H1 (cell line): Measurements from ENCODE around the gene HIPK1. TPM values are rescaled to one million over a fixed set of nuclear protein-coding genes. Genes with fewer than 3 reads are reported as not detected.

ENCODE experiments used
- CTCF ChIA-PET: fragments of 300-600 bp; sonication (Branson Sonifier 250); formaldehyde crosslinking; loops from one replicate; lab custom pipeline; 2021; ENCODE audit not compliant: partially characterized antibody; lab: Charles Lee
- POLR2A ChIA-PET: fragments of 300-600 bp; sonication (Branson Sonifier 250); formaldehyde crosslinking; loops from one replicate; lab custom pipeline; 2021; ENCODE audit warnings: inconsistent platforms; ENCODE audit not compliant: partially characterized antibody; lab: Charles Lee
- DNase-seq, 2 experiments: peaks; one replicate each; pipeline versions ENCODE4 v3.0.0 to v3.0.0-alpha.2; 2010 to 2022; ENCODE audit warnings: low spot score in 2 of 2, low read depth in 1 of 2, mixed read lengths in 1 of 2
- FAIRE-seq: peaks from 2 replicates; lab custom pipeline; 2011; peaks lifted over from hg19 to GRCh38; lab: Jason Lieb, UNC
- H2AFZ ChIP-seq: 2 replicates; pipeline ENCODE4 v1.8.1; 2012; ENCODE audit warnings: low read length, inconsistent platforms
- H2AK5ac ChIP-seq: 2 replicates; pipeline ENCODE4 v1.6.1; 2013; ENCODE audit warnings: low read depth, low read length
- H2BK120ac ChIP-seq: replicated peaks from 2 replicates; pipeline ENCODE3; 2013; ENCODE audit warnings: low read depth, low read length, inconsistent platforms
- H2BK12ac ChIP-seq: 2 replicates; pipeline ENCODE4 v1.6.1; 2013; ENCODE audit warnings: low read depth, low read length
- H2BK15ac ChIP-seq: 2 replicates; pipeline ENCODE4 v1.6.1; 2013; ENCODE audit warnings: low read length
- H2BK20ac ChIP-seq: 2 replicates; pipeline ENCODE4 v1.6.1; 2013; ENCODE audit warnings: low read length
- H2BK5ac ChIP-seq: 2 replicates; pipeline ENCODE4 v1.6.1; 2013; ENCODE audit warnings: low read depth, low read length
- H3K14ac ChIP-seq: 2 replicates; pipeline ENCODE4 v1.6.1; 2013; ENCODE audit warnings: inconsistent platforms; ENCODE audit not compliant: insufficient read length
- H3K18ac ChIP-seq: 2 replicates; pipeline ENCODE4 v1.6.1; 2013; ENCODE audit warnings: low read length; ENCODE audit errors: extremely low read depth
- H3K23ac ChIP-seq: 2 replicates; pipeline ENCODE4 v1.6.1; 2013; ENCODE audit warnings: inconsistent platforms; ENCODE audit not compliant: insufficient read length
- H3K23me2 ChIP-seq: 2 replicates; pipeline ENCODE4 v1.6.1; 2013; ENCODE audit warnings: low read depth, low read length
- H3K27ac ChIP-seq: 2 replicates; pipeline ENCODE4 v1.6.1; 2011; ENCODE audit warnings: low read depth, low read length, inconsistent platforms
- H3K27me3 ChIP-seq, 4 experiments: replicated peaks in 1 of 4; 1 replicate in 1 of 4; 2 replicates in 3 of 4; pipeline versions ENCODE4 v1.6.1 to v1.8.1; 2011 to 2013; ENCODE audit warnings: low read length in 3 of 4, mild to moderate bottlenecking in 3 of 4, inconsistent platforms in 2 of 4, mixed read lengths in 2 of 4, moderate library complexity in 1 of 4; ENCODE audit not compliant: control insufficient read depth in 3 of 4, insufficient read depth in 3 of 4; ENCODE audit errors: extremely low read depth in 1 of 4
- H3K36me3 ChIP-seq, 4 experiments: 2 replicates each; pipeline versions ENCODE4 v1.6.1 to v1.8.1; 2011 to 2013; ENCODE audit warnings: mild to moderate bottlenecking in 4 of 4, low read length in 3 of 4, moderate library complexity in 2 of 4, control low read depth in 1 of 4, inconsistent platforms in 1 of 4; ENCODE audit not compliant: insufficient read depth in 4 of 4, control insufficient read depth in 2 of 4
- H3K4ac ChIP-seq: replicated peaks from 2 replicates; pipeline ENCODE3; 2013; ENCODE audit warnings: low read length, low read depth, mixed read lengths, inconsistent platforms; ENCODE audit not compliant: insufficient read length
- H3K4me1 ChIP-seq, 4 experiments: replicated peaks in 1 of 4; 1 replicate in 1 of 4; 2 replicates in 3 of 4; pipeline versions ENCODE4 v1.6.1 to v1.8.1; 2011 to 2013; ENCODE audit warnings: low read length in 3 of 4, inconsistent platforms in 2 of 4, mixed read lengths in 1 of 4; ENCODE audit not compliant: insufficient read depth in 4 of 4, control insufficient read depth in 3 of 4
- H3K4me2 ChIP-seq, 2 experiments: 2 replicates each; pipeline versions ENCODE4 v1.6.1 to v1.8.1; 2011 to 2013; ENCODE audit warnings: low read depth in 2 of 2, low read length in 2 of 2, control low read depth in 1 of 2, inconsistent platforms in 1 of 2, mild to moderate bottlenecking in 1 of 2; ENCODE audit not compliant: insufficient read depth in 1 of 2
- H3K4me3 ChIP-seq, 4 experiments: fragments of 200-600, 300-600 bp in 1 of 4; sonication (generic), shearing (Covaris generic), sonication (Bioruptor Twin) in 1 of 4; 2 replicates each; pipeline versions ENCODE4 v1.5.1 to v1.8.1; 2011 to 2016; ENCODE audit warnings: low read length in 4 of 4, low read depth in 3 of 4, control low read depth in 2 of 4, inconsistent platforms in 2 of 4, mild to moderate bottlenecking in 2 of 4, mixed read lengths in 1 of 4, moderate library complexity in 1 of 4; ENCODE audit not compliant: insufficient read depth in 2 of 4; ENCODE audit errors: extremely low read depth in 1 of 4
- H3K56ac ChIP-seq: replicated peaks from 2 replicates; pipeline ENCODE3; 2013; ENCODE audit warnings: low read depth, mild to moderate bottlenecking, mixed read lengths, low read length, inconsistent platforms; ENCODE audit not compliant: insufficient read length
- H3K79me1 ChIP-seq: 2 replicates; pipeline ENCODE4 v1.6.1; 2013; ENCODE audit warnings: low read depth, low read length, control low read depth
- H3K79me2 ChIP-seq, 2 experiments: 2 replicates each; pipeline versions ENCODE4 v1.6.1 to v1.8.1; 2012 to 2013; ENCODE audit warnings: low read length in 2 of 2, mild to moderate bottlenecking in 2 of 2, inconsistent platforms in 1 of 2; ENCODE audit not compliant: insufficient read depth in 2 of 2, control insufficient read depth in 1 of 2
- H3K9ac ChIP-seq, 4 experiments: replicated peaks in 1 of 4; 1 replicate in 1 of 4; 2 replicates in 3 of 4; pipeline versions ENCODE4 v1.6.1 to v1.8.1; 2011 to 2013; ENCODE audit warnings: low read depth in 3 of 4, low read length in 3 of 4, control low read depth in 2 of 4, mild to moderate bottlenecking in 2 of 4, moderate library complexity in 2 of 4, inconsistent platforms in 1 of 4; ENCODE audit errors: extremely low read depth in 1 of 4
- H3K9me3 ChIP-seq, 2 experiments: 2 replicates each; pipeline versions ENCODE4 v1.6.1 to v1.8.1; 2012 to 2013; ENCODE audit warnings: mild to moderate bottlenecking in 2 of 2, moderate library complexity in 2 of 2, control low read depth in 1 of 2, inconsistent platforms in 1 of 2, low read depth in 1 of 2, low read length in 1 of 2, mixed read lengths in 1 of 2; ENCODE audit not compliant: insufficient read depth in 2 of 2
- H4K20me1 ChIP-seq, 2 experiments: replicated peaks in 1 of 2; 2 replicates each; pipeline versions ENCODE3 to v1.8.1; 2011 to 2013; ENCODE audit warnings: inconsistent platforms in 2 of 2, low read length in 2 of 2, mild to moderate bottlenecking in 1 of 2; ENCODE audit not compliant: insufficient read depth in 2 of 2, control insufficient read depth in 1 of 2
- H4K5ac ChIP-seq: 2 replicates; pipeline ENCODE4 v1.6.1; 2013; ENCODE audit warnings: low read length, low read depth, mixed read lengths, inconsistent platforms; ENCODE audit not compliant: insufficient read length
- H4K8ac ChIP-seq: 2 replicates; pipeline ENCODE4 v1.8.0; 2013; ENCODE audit warnings: mild to moderate bottlenecking, moderate library complexity, low read length, inconsistent platforms; ENCODE audit not compliant: insufficient read depth; ENCODE audit errors: extremely low read depth
- H4K91ac ChIP-seq: replicated peaks from 2 replicates; pipeline ENCODE3; 2013; ENCODE audit warnings: low read length, mixed read lengths, inconsistent platforms; ENCODE audit not compliant: insufficient read length
- NANOG ChIP-seq: IDR thresholded peaks from 2 replicates; pipeline ENCODE4 v1.6.1; 2011; ENCODE audit warnings: low read length, low read depth, mild to moderate bottlenecking, inconsistent platforms; ENCODE audit not compliant: insufficient read depth, poor library complexity, severe bottlenecking
- SUZ12 ChIP-seq: fragments of 200-600 bp; sonication (generic); IDR thresholded peaks from 2 replicates; pipeline ENCODE4 v1.6.1; 2012; ENCODE audit warnings: mild to moderate bottlenecking, inconsistent platforms, low read length, moderate library complexity, mixed read lengths
- WGBS, 2 experiments: shearing (Covaris generic) in 1 of 2; methylation state at CpG; one replicate each; pipeline versions ENCODE4 v1.1.6 to v1.1.7; 2013 to 2015; ENCODE audit warnings: low lambda C conversion rate in 2 of 2, mixed read lengths in 2 of 2, inconsistent platforms in 1 of 2, low coverage in 1 of 2, missing lambda C conversion rate in 1 of 2; ENCODE audit not compliant: insufficient replicate concordance in 2 of 2, insufficient coverage in 1 of 2, insufficient read length in 1 of 2; ENCODE audit errors: extremely low coverage in 1 of 2, missing lambda C conversion rate in 1 of 2; 5-methylcytosine and 5-hydroxymethylcytosine counted together
- polyA plus RNA-seq, 7 experiments: library from polyadenylated mRNA; depleted of rRNA in 3 of 7; stranded (reverse) in 5 of 7; unstranded in 2 of 7; fragments of >200 nt in 5 of 7; fragments of 200-250 nt in 2 of 7; gene quantifications; 1 replicate in 5 of 7; 2 replicates in 1 of 7; 4 replicates in 1 of 7; pipeline versions ENCODE4 v1.2.1 to v1.2.3, GENCODE V29; 2011 to 2013; ENCODE audit warnings: missing spikeins in 2 of 7, mixed read lengths in 2 of 7
- total RNA-seq: library from RNA; stranded (reverse); fragmentation: NEBNext Ultra II Directional; extraction: Animal tissue kit (Norgen Biotek cat#: 25700); gene quantifications from 2 replicates; pipeline ENCODE4 v1.2.1, GENCODE V29; 2021
- TF ChIP-seq, protein P1 (sequence below): IDR thresholded peaks from 2 replicates; pipeline ENCODE4 v1.6.1; 2012; ENCODE audit warnings: inconsistent platforms

Gene HIPK1
- total and polyA plus RNA-seq, 2 of the 8 experiments (the other 6 are each of a cell fraction or from before 2014, with no cell fraction given): 46.2 to 64.3 TPM

DNA sequence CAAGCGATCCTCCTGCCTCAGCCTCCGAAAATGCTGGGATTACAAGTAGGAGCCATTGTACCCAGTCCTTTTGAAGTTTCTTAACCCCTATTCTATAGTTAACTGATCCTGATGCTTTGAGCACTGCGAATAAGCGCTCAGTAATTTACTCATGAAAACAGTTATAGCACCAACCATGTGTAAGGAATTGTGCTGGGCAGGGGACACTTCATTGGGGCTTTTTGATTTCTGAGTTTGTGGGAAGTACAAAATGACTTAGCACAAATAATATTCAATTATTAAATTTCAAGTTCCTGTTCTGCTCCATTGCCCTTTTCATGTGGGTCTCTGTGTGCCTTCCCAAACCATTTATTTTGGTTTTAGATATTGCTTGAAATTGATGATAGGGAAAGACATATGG lies 6.2 kb upstream of the HIPK1 start:
- no peak for DNase-seq
- Histone ChIP-seq H3K4me2 (no peak overlapping the region), H4K8ac (no peak overlapping the region), H2BK12ac (no peak overlapping the region), H3K79me2 (no peaks in the 10 kb centered on the region), H4K20me1 (no peaks in the 10 kb centered on the region), H2AK5ac (no peak overlapping the region), H2BK15ac (no peak overlapping the region), H3K18ac (no peak overlapping the region), H3K9me3 (no peaks in the 10 kb centered on the region), H3K9ac (no peak overlapping the region), H2AFZ (no peak overlapping the region), H3K4ac (no peak overlapping the region), H3K56ac (no peak overlapping the region), H3K4me1 (no peaks in the 10 kb centered on the region), H3K36me3 (no peaks in the 10 kb centered on the region), H2BK20ac (no peak overlapping the region), H4K5ac (no peak overlapping the region), H3K27me3 (no peaks in the 10 kb centered on the region; a peak in 1 of 7 replicates), H3K23ac (no peak overlapping the region), H2BK120ac (no peak overlapping the region), H3K4me3 (no peak overlapping the region), H2BK5ac (no peak overlapping the region), H3K23me2 (no peaks in the 10 kb centered on the region), H3K79me1 (no peaks in the 10 kb centered on the region), H4K91ac (no peak overlapping the region), H3K14ac (no peak overlapping the region), H3K27ac (no peak overlapping the region)
- WGBS, 2 experiments: 94% methylated on average over 4 of the region's 4 CpGs; no CpG with 5 or more reads in 1 of the 2 experiments
- no peak for FAIRE-seq
- ChIA-PET POLR2A (no interaction called here), CTCF (no interaction called here)
- TF ChIP-seq, protein P1, sequence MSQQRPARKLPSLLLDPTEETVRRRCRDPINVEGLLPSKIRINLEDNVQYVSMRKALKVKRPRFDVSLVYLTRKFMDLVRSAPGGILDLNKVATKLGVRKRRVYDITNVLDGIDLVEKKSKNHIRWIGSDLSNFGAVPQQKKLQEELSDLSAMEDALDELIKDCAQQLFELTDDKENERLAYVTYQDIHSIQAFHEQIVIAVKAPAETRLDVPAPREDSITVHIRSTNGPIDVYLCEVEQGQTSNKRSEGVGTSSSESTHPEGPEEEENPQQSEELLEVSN: no peak
- TF ChIP-seq SUZ12 (no peak), NANOG (no peak)
